GM19452 (cell line): ENCODE measurements around the gene GJA8.
"Not testable (repeated sequence)": the region's sequence is repeated elsewhere in the genome, so short reads cannot be mapped to it uniquely, and the experiment has no call there.

Experiments
- ATAC-seq: cut with Tn5 transposase; IDR thresholded peaks from one replicate; pipeline ENCODE4 v1.9.1; 2021; ENCODE audit not compliant: unreplicated experiment

Gene GJA8

GRCh38 chr1:147902253-147902845 is at the start of gene GJA8:
Gene GJA8 (plus strand): TSS chr1:147902795. CDS start chr1:147907956, 5,161 bp downstream.
- ATAC-seq = no peak

- ATAC-seq = no peak
These were observed 49.2 kb upstream of the GJA8 start for GRCh38 chr1:147853391-147853790.

GRCh38 chr1:147854989-147855388 is 47.6 kb upstream of the GJA8 start:
- not testable (repeated sequence) for ATAC-seq

GRCh38 chr1:147855996-147856395 is 46.6 kb upstream of the GJA8 start:
- ATAC-seq = not testable (repeated sequence)

- not testable (repeated sequence) for ATAC-seq
These were observed 35.4 kb upstream of the GJA8 start for GRCh38 chr1:147867204-147867603.

GRCh38 chr1:147878022-147878421 is 24.6 kb upstream of the GJA8 start:
- no peak for ATAC-seq

- ATAC-seq = no peak
These were observed 22.7 kb upstream of the GJA8 start for GRCh38 chr1:147879911-147880310.

- ATAC-seq = no peak
These were observed 20.1 kb upstream of the GJA8 start for GRCh38 chr1:147882535-147882934.

- no peak for ATAC-seq
These were observed 12.3 kb upstream of the GJA8 start for GRCh38 chr1:147890177-147890790.

GRCh38 chr1:147891088-147891487 is 11.5 kb upstream of the GJA8 start:
- no peak for ATAC-seq

GRCh38 chr1:147892216-147892615 is 10.4 kb upstream of the GJA8 start:
- no peak for ATAC-seq

- ATAC-seq = no peak
These were observed 9.8 kb upstream of the GJA8 start for GRCh38 chr1:147892731-147893214.

GRCh38 chr1:147895123-147895522 is 7.5 kb upstream of the GJA8 start:
- ATAC-seq = no peak

GRCh38 chr1:147897029-147897752 is 5.4 kb upstream of the GJA8 start:
- no peak for ATAC-seq

GRCh38 chr1:147897789-147898188 is 4.8 kb upstream of the GJA8 start:
- ATAC-seq = no peak

- ATAC-seq = no peak
These were observed 2.1 kb downstream of the GJA8 start for GRCh38 chr1:147904726-147905125.

GRCh38 chr1:147907786-147908509 is 5.4 kb downstream of the GJA8 start:
- ATAC-seq = no peak

- no peak for ATAC-seq
These were observed 10.0 kb downstream of the GJA8 start for GRCh38 chr1:147912553-147912952.

GRCh38 chr1:147913362-147913942 is 10.9 kb downstream of the GJA8 start:
- no peak for ATAC-seq

GRCh38 chr1:147919896-147920295 is 17.3 kb downstream of the GJA8 start:
- ATAC-seq = no peak

GRCh38 chr1:147924813-147925212 is 22.2 kb downstream of the GJA8 start:
- ATAC-seq = no peak
